Gastroesophageal sphincter (tissue), 4 donors: ENCODE data around the gene ZNF516. TPM values are rescaled to one million over a fixed set of nuclear protein-coding genes. Genes with fewer than 3 reads are reported as not detected.

Source experiments
- ATAC-seq: fragments of 150-250 bp; one replicate; pipeline ENCODE4 v1.9.1; 2016; ENCODE audit warnings: mild to moderate bottlenecking, moderate library complexity
- H3K27ac ChIP-seq, 4 donors: fragments of 200-600 bp; sonication (generic) in 3 of 4; 1 replicate in 3 of 4; 2 replicates in 1 of 4; pipeline ENCODE4 v1.5.1; 2016 to 2019
- H3K27me3 ChIP-seq: fragments of 200-600 bp; sonication (generic); one replicate; pipeline ENCODE4 v1.5.1; 2019
- H3K36me3 ChIP-seq, 2 donors: fragments of 200-600 bp; sonication (generic); one replicate each; pipeline ENCODE4 v1.5.1; 2019; ENCODE audit warnings: control low read depth in 1 of 2
- H3K4me1 ChIP-seq, 3 donors: fragments of 200-600 bp; sonication (generic); 1 replicate in 2 of 3; 2 replicates in 1 of 3; pipeline ENCODE4 v1.5.1; 2016 to 2019; ENCODE audit warnings: control low read depth in 2 of 3
- H3K4me3 ChIP-seq, 2 donors: fragments of 200-600 bp; sonication (generic); one replicate each; pipeline ENCODE4 v1.5.1; 2019; ENCODE audit warnings: mild to moderate bottlenecking in 1 of 2, moderate library complexity in 1 of 2
- H3K9me3 ChIP-seq, 3 donors: fragments of 200-600 bp; sonication (generic); one replicate each; pipeline ENCODE4 v1.5.1; 2017 to 2019; ENCODE audit warnings: control low read depth in 2 of 3
- CTCF ChIP-seq, 4 experiments: fragments of 200-600 bp in 2 of 4; fragments of 450-650 bp in 2 of 4; sonication (generic) in 1 of 4; IDR thresholded peaks; one replicate each; pipeline ENCODE4 v1.5.1; 2017 to 2019; ENCODE audit warnings: antibody characterized with exemption in 4 of 4, mild to moderate bottlenecking in 2 of 4, moderate library complexity in 2 of 4
- EP300 ChIP-seq: sonication (generic); formaldehyde crosslinking; IDR thresholded peaks from one replicate; pipeline ENCODE4 v1.6.1; 2017; ENCODE audit warnings: antibody characterized with exemption, mild to moderate bottlenecking
- POLR2A ChIP-seq, 2 donors: fragments of 450-650 bp; IDR thresholded peaks; one replicate each; pipeline ENCODE4 v1.6.1; 2017; ENCODE audit warnings: antibody characterized with exemption in 2 of 2, mild to moderate bottlenecking in 2 of 2, moderate library complexity in 1 of 2
- POLR2AphosphoS5 ChIP-seq: sonication (generic); formaldehyde crosslinking; IDR thresholded peaks from one replicate; pipeline ENCODE4 v1.6.1; 2017; ENCODE audit warnings: antibody characterized with exemption
- WGBS, 2 donors: methylation state at CpG; one replicate each; pipeline ENCODE4 v1.1.5; 2018; ENCODE audit warnings: low coverage in 1 of 2; 5-methylcytosine and 5-hydroxymethylcytosine counted together
- total RNA-seq, 4 donors: library from RNA; depleted of rRNA; stranded (reverse); fragments of >200 nt; gene quantifications; one replicate each; pipeline ENCODE4 v1.1.0, GENCODE V29; 2016

ZNF516 gene
- total RNA-seq, 4 donors from 2014 or later = 17.8 to 43.8 (median 29.9) TPM

GRCh38 chr18:76498064-76498463 lies 3.0 kb upstream of the ZNF516 start:
- TF ChIP-seq CTCF (IDR thresholded peaks at IDR 0.05) (no peak), POLR2AphosphoS5 (no peak), POLR2A (IDR thresholded peaks at IDR 0.05) (no peak), EP300 (no peak)
- Histone ChIP-seq H3K27me3 (no peaks in the 10 kb centered on the region), H3K27ac (peak overlapping the region in 1 of 4 donors; percentile 6), H3K4me1 (peaks cover 0 to 13% (median 0%) of the 10 kb centered on the region in 3 donors), H3K4me3 (no peak overlapping the region), H3K9me3 (no peaks in the 10 kb centered on the region), H3K36me3 (no peaks in the 10 kb centered on the region)
- ATAC-seq = no peak
- 20 to 22% methylated on average over 6 of the region's 6 CpGs for WGBS, 2 donors

- H3K4me3 ChIP-seq = no peak overlapping the region
- no peaks in the 10 kb centered on the region for H3K9me3 ChIP-seq
- no peaks in the 10 kb centered on the region for H3K27me3 ChIP-seq
- peaks cover 0 to 13% (median 0%) of the 10 kb centered on the region in 3 donors for H3K4me1 ChIP-seq
- no peaks in the 10 kb centered on the region for H3K36me3 ChIP-seq
- H3K27ac ChIP-seq = peak overlapping the region in 2 of 4 donors; percentile 93 to 94
- 57 to 59% methylated on average over 6 of the region's 6 CpGs for WGBS, 2 donors
- ATAC-seq = no peak
- TF ChIP-seq EP300 (no peak), CTCF (IDR thresholded peaks at IDR 0.05) (no peak), POLR2AphosphoS5 (no peak), POLR2A (IDR thresholded peaks at IDR 0.05) (no peak)
Measured at GRCh38 chr18:76497021-76497420, 2.0 kb upstream of the ZNF516 start.

- no peaks in the 10 kb centered on the region for H3K9me3 ChIP-seq
- 18 to 39% methylated on average over 11 to 14 of the region's 48 CpGs for WGBS, 2 donors
- ATAC-seq = peak; percentile 37
- peak overlapping the region; percentile 80 to 88 for H3K4me3 ChIP-seq
- H3K4me1 ChIP-seq = peaks cover 0 to 13% (median 0%) of the 10 kb centered on the region in 3 donors
- peak in 3 of 4 experiments; percentile 8 to 38 (median 20) for TF ChIP-seq CTCF (IDR thresholded peaks at IDR 0.05)
- peak in 1 of 2 donors; percentile 23 for TF ChIP-seq POLR2A (IDR thresholded peaks at IDR 0.05)
- TF ChIP-seq EP300 = no peak
- TF ChIP-seq POLR2AphosphoS5 = peak; percentile 27
- H3K27me3 ChIP-seq = no peaks in the 10 kb centered on the region
- no peaks in the 10 kb centered on the region for H3K36me3 ChIP-seq
- peak overlapping the region; percentile 44 to 94 (median 92) for H3K27ac ChIP-seq
Measured at GRCh38 chr18:76496194-76496890, 1.3 kb upstream of the ZNF516 start.

GRCh38 chr18:76495435-76496193 lies 572 bp upstream of the ZNF516 start:
- no peak for TF ChIP-seq EP300
- TF ChIP-seq POLR2A (IDR thresholded peaks at IDR 0.05) = peak; percentile 31 to 36
- TF ChIP-seq POLR2AphosphoS5 = peak; percentile 53
- TF ChIP-seq CTCF (IDR thresholded peaks at IDR 0.05) = no peak
- WGBS, 2 donors = 0% methylated on average over 7 to 11 of the region's 43 CpGs
- ATAC-seq = peak; percentile 37
- Histone ChIP-seq H3K27ac (peak overlapping the region; percentile 44 to 94 (median 92)), H3K4me3 (peak overlapping the region; percentile 80 to 88), H3K27me3 (no peaks in the 10 kb centered on the region), H3K9me3 (no peaks in the 10 kb centered on the region), H3K36me3 (no peaks in the 10 kb centered on the region), H3K4me1 (peaks cover 0 to 15% (median 0%) of the 10 kb centered on the region in 3 donors)
